ENCODE data around the gene CD79A. TPM values are rescaled to one million over a fixed set of nuclear protein-coding genes. Genes with fewer than 3 reads are reported as not detected.
"Not testable (repeated sequence)": the region's sequence is repeated elsewhere in the genome, so short reads cannot be mapped to it uniquely, and the experiment has no call there.

CD79A gene
- polyA plus RNA-seq, 1 donor: 0.63 TPM

GRCh38 chr19:41906916-41907680 lies 30.0 kb downstream of the CD79A start:
- no peak for DNase-seq

GRCh38 chr19:41907994-41908615 lies 31.0 kb downstream of the CD79A start:
- no peak for DNase-seq

- DNase-seq: no peak
Observed at GRCh38 chr19:41908724-41909464, 31.8 kb downstream of the CD79A start.

- DNase-seq: no peak
Observed at GRCh38 chr19:41909706-41910105, 32.6 kb downstream of the CD79A start.

GRCh38 chr19:41910240-41910991 lies 33.3 kb downstream of the CD79A start:
- DNase-seq: no peak

- DNase-seq: no peak
Observed at GRCh38 chr19:41910992-41911888, 34.2 kb downstream of the CD79A start.

GRCh38 chr19:41911889-41912731 lies 35.0 kb downstream of the CD79A start:
- DNase-seq: no peak

- DNase-seq: no peak
Observed at GRCh38 chr19:41912899-41913537, 35.9 kb downstream of the CD79A start.

- DNase-seq: no peak
Observed at GRCh38 chr19:41913538-41914423, 36.7 kb downstream of the CD79A start.

- not testable (repeated sequence) for DNase-seq
Observed at GRCh38 chr19:41914424-41914834, 37.4 kb downstream of the CD79A start.

GRCh38 chr19:41915021-41915775 lies 38.1 kb downstream of the CD79A start:
- no peak for DNase-seq

GRCh38 chr19:41915776-41916414 lies 38.8 kb downstream of the CD79A start:
- DNase-seq: no peak

- DNase-seq: no peak
Observed at GRCh38 chr19:41917676-41918075, 40.6 kb downstream of the CD79A start.

- DNase-seq: no peak
Observed at GRCh38 chr19:41918095-41918494, 41.0 kb downstream of the CD79A start.

- DNase-seq: no peak
Observed at GRCh38 chr19:41918653-41919244, 41.7 kb downstream of the CD79A start.

- DNase-seq: no peak
Observed at GRCh38 chr19:41919948-41920712, 43.1 kb downstream of the CD79A start.
